Measurements from ENCODE around the gene DDX47.
"Not testable (repeated sequence)": the region's sequence is repeated elsewhere in the genome, so short reads cannot be mapped to it uniquely, and the experiment has no call there.

The DDX47 gene

DNA sequence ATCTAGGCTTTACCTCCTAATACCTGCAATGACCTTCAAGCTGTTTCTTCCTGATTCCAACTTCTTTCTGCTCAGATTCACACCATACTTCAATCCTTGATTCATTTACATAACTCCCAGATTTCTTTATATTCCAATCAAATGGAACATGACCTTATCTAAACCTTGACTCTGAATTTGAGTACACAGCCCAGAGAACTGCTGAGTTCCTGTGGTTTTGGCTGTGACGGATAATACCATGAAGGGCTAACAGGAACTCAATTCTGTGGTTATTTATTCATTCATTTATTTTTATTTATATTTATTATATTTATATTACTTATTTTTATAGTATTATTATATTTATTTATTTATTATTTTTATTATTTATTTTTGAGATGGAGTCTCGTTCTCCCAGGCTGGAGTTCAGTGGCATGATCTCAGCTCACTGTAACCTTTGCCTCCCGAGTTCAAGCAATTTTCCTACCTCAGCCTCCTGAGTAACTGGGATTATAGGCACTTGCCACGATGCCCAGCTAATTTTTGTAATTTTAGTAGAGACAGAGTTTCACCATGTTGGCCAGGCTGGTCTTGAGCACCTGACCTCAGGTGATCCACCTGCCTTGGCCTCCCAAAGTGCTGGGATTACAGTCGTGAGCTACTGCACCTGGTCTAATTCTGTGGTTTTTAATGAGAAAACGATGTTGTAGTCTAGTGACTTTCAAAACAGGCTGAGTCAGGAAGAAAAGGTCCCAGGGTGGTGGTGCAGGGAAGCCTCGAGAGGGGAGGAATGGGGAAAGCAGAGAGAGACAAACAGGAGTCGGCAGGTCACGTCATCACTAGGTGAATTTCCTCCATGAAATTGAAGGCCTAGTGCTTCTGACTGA lies 16.0 kb upstream of the DDX47 start:
- DNase-seq (ENCODE audit: low read depth): no peak

DNA sequence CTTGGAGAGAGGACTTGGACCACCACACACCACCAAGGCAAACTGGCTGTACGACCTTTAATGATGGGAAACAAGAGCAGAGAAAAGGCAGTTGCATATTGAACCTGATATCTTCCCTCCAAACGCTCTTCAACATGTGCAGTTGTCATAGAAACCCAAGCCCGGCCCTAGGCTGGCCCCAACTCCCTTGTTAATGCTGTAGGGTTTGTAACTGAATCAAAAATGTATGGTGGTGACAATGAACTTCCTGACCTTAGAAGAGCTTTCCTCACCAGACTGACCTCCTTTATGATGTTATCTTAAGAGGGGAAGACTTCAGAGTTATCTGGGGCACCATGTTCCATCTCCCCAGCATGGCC lies 15.4 kb upstream of the DDX47 start:
- no peak for DNase-seq (ENCODE audit: low read depth)

DNA sequence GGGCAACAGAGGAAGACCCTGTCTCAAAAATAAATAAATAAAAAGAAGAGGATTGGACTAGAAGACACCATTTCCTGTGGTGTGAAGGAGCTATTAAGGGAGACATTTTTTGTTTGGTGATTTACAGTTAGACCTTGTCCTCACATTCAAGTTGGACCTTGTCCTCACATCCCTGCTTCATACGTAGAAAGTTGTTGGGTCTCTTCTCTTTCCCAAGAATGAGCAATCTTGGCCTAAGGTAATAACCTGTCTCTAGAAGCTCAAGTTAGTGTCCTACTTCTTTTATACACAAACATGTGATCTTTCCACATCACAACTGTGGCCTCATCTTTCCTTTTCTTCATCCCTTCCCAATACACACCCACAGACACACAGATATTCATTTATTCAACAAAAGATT lies 14.7 kb upstream of the DDX47 start:
- no peak for DNase-seq (ENCODE audit: low read depth)

DNA sequence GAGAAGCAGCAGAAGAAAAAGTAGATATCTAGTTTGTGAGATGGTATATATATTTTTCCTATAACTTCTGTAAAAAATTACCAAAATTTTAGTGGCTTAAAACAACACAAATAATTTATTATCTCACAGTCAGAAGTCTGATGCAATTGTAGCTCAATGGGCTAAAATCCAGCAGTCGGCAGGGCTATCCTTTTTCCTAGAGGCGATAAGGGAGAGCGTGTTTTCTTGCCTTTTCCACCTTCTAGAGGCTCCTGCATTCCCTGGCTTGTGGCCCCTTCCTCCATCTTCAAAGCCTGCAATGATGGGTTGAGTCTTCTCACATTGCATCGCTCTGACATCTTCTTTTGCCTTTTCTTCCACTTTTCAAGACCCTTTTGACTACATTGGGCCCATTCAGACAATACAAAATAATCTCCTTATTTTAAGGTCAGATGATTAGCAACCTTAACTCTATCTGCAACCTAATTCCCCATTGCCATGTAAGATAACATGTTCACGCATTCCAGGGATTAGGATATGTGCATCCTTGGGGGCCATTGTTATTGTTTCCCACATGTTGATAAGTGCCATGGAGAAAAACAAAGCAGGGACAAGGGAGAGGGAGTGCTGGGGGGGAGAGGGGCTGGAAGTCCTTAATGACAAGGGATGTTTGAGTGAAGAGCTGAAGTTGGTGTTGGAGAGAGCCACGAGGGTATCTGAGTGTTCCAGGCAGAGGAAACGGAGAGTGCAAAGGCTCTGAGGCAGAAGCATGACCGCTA lies 13.8 kb upstream of the DDX47 start:
- no peak for DNase-seq (ENCODE audit: low read depth)

DNA sequence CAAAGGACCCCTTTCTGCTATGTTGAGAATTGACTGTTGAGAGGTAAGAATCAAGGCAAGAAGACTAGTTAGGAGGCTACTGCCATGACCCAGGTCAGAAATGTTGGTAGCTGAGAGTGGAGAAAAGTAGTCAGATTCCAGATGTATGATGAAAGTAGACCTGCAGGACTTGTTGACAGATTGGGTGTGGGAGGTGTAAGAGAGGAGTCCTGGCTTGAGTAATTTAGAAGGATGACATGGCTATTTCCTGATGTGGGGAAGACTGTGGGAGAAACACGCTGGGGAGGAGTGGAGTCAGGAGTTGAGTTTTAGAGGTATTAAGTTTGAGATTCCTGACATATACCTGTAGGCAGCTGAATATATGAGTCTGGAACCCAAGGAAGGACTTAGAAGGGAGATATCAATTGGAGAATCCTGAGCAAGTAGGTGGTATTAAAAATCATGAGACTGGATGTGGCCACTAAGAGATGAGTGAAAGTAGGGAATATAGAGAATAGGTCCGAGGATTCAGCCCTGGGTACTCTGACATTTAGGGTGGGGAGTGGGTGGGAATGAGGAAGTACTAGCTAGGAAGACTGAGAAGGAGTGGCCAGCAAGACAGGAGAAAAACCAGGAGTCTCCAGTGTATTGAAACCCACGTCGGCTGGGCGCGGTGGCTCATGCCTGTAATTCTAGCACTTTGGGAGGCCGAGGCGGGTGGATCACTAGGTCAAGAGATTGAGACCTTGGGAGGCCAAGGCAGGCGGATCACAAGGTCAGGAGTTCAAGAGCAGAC lies 12.6 kb upstream of the DDX47 start:
- no peak for DNase-seq (ENCODE audit: low read depth)

DNA sequence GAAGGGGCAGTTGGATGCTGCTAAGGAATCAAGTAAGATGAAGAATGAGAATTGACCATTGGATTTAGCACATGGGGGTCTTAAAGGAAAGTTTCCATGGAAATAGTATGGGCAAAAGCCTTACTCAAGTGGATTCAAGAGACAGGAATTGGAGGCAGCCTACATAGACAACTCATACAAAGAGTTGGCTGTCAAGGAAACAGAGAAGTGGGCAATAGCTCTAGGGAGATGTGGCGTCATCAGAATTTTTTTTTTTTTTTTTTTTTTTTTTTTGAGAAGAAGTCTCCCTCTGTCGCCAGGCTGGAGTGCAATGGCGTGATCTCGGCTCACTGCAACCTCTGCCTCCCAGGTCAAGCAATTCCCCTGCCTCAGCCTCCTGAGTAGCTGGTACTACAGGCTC lies 11.5 kb upstream of the DDX47 start:
- DNase-seq (ENCODE audit: low read depth): not testable (repeated sequence)

DNA sequence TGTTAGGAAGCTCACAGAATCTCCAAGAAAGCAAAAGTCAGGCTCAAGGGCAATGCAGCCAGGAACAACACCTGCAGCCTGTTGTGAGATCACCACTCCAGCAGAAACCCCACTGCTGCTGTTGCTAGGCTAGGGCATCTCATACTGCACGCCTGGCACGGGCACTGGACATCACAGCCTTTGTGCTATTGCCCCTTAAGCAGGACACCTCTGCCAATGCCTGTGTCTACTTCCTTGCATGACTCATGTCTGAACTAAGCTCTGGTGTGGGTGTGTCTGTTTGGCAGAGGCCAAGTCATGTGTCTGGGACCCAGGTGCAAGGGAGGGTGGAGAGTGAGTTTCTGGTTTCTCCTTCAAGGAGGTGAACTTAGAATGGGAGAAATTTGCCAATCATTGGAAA lies 10.0 kb upstream of the DDX47 start:
- peak; percentile 68 for DNase-seq (ENCODE audit: low read depth)

DNA sequence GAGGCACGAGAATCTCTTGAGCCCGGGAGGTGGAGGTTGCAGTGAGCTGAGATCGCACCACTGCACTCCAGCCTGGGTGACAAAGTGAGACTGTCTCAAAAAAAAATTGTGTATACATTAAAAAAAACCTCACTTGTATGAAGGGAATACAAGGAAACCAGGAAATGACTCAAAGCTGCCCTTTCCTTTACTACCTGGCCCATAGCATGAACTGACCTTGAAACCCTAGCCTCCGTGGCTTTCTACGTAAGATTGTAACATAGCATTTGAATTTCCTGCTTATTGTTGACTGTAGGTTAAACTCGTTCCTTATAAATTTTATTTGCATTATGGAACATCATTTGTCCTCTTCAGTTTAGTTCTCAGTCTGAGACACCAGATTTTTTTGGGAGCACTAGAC lies 9.1 kb upstream of the DDX47 start:
- DNase-seq (ENCODE audit: low read depth): no peak

DNA sequence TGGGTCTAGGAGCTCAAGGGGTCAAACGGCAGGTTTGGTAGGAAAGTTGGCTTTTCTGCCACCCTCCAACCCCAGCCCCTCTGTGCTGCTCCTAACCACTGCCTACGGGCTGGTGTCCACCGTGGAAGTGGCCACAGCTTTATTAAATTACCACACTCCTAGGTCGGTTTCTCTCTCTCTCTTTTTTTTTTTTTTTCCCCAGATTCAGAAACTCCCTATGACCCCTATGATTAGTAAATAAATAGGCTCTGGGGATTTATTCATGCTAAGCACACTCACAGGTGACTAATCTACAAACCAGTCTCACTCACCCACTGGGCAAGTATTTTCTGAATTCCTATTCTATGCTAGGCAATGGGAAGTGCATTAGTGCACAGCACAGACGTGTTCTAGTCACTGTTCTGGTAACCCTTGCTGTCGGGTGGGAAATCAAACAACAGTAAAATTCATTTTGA lies 8.7 kb upstream of the DDX47 start:
- DNase-seq (ENCODE audit: low read depth): peak; percentile 33

DNA sequence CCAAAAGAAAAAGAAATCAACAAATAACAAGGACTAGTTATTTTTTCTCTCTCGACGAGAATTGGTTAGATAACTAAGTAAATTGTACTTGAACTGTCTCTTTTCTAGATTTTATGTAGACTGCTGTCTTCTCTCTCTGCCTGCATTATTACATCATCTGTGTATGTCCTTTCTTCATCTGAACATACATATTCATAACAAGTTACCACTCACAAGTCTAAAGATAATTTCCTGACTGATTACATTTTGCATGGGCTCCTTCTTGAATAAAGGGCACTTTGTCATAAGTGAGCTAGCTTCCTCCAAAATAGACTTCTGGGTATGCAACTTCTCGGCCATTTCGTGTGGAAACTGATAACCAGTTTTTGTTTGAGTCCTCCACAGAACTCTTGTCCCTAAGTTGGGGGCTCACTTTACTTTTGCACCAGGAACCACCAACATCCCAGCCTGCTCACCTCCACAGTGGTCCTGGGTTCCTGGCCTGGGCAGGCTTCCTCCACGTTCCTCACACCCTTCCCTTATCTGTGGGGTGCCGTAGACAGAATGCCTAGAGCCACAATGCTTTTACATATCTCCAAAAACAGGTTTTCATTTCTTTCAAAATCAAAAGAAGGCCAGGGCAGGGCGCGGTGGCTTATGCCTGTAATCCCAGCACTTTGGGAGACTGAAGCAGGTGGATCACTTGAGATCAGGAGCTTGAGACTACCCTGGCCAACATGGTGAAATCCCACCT lies 6.2 kb upstream of the DDX47 start:
- DNase-seq (ENCODE audit: low read depth): no peak

DNA sequence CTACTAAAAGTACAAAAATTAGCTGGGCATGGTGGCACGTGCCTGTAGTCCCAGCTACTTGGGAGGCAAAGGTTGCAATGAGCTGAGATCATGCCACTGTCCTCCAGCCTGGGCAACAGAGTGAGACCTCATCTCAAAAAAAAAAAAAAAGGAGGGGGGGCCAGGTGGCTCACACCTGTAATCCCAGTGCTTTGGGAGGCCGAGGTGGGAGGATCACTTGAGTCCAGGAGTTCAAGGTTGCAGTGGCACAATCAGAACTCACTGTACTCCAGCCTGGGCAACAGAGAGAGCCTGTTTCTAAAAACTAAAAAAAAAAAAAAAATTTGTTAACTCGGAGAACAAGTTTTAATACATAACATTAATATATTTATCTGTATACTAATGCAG lies 5.6 kb upstream of the DDX47 start:
- not testable (repeated sequence) for DNase-seq (ENCODE audit: low read depth)

DNA sequence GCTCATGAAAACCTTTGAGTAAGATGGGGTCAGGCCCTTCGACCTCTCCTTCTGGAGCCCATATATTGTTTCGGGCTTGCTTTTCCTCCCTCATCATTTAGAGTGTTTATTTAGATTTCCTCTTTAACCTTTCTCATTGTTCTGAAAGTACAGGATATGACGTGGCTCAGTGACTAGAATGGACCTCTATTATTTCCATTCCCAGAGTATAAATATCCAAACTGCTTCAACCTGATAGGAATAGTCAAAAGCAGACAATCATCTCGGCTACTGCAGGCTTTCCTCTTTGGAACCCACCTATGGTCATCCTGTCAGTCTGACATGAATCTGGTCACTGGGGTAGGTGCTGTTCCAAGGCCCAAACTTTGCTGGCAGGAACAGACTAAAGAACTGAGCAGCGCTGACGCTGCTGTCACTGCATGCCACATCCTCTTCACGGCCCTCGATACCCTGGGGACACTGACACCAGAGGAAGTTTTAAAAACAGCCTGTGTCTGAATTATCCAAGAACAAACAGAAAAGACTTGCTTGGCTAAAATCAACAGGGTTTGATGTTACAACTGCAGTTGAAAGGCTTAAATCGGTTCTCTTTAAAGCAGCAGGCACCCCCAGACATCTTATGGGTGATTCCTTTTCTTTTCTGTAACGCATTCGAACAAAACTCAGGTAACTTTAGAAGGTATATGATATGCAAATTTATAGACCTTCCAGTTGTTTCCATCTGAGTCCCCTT lies 5.0 kb upstream of the DDX47 start:
- DNase-seq (ENCODE audit: low read depth): no peak

DNA sequence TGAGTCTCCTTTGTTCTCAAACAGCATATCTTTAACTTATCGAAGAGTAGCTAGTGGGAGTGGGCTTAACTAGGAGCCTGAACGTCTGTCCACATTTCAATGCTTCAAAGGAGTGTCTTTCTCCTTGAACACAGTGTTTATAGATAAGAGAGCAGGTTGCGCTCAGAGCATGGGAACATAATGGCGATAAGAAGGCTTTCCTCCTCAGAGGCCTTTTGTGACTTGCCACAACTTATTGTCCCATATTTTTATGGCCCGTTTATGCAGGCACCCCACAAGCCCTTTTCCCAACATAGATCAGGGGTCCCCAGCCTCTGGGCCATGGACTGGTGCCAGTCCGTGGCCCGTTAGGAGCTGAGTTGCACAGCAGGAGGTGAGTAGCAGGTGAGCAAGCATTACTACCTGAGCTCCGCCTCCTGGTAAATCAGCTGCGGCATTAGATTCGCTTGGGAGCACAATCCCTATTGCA lies 2.6 kb upstream of the DDX47 start:
- DNase-seq (ENCODE audit: low read depth): no peak

DNA sequence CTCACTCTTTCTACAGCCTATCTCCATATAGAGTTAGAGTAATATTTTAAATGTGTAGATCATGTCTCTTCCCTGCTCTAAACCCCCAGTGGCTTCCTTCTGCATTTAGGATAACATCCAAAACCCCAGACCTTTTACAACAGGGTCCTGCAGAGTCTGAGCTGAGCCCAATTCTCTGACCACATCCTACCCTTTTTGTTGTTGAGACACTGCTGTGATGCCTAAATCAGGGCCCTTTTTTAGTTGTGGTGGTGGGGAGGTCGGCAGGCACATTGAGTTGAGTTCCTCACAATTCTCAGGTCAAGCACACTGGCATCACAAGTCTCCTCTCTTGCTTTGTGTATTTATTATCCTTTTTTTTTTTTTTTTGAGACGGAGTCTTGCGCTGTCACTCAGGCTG lies 1.8 kb upstream of the DDX47 start:
- no peak for DNase-seq (ENCODE audit: low read depth)

DNA sequence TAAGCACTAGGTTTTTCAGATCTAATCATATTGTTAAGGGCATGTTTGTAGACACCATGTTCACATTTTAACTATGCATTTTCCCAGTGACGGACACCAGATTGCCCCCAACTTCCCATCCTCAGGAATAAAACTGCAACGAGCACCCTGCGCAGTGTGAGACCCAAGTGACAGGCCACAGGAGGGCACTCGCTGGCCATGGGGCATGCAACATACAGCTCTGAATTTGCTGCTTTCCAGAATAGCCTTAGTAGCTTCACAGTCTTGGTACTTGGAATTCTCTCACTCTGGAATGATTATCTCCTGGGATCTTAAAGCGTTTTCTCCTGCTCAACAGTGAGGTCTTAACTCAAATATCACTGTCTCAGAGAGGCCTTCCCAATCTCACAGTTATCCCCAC lies 972 bp upstream of the DDX47 start:
- no peak for DNase-seq (ENCODE audit: low read depth)

DNA sequence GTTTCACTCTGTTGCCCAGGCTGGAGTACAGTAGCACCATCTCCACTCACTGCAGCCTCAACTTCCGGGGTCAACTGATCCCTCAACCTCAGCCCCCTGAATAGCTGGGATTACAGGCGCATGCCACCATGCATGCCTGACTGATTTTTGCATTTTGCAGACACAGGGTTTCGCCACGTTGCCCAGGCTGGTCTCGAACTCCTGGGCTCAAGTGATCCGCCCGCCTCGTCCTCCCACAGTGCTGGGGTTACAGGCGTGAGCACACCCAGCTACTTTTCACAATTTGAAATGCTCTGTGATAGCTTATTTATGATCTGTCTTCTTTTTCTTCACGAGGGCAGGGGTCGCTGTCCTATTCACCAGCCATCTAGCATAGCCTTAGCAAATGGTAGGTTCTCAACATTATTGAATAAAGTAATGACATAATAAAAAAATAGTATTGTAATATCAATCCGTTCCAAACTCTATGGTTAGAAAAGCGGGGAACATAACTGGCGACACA lies 477 bp upstream of the DDX47 start:
- DNase-seq (ENCODE audit: low read depth): no peak

DNA sequence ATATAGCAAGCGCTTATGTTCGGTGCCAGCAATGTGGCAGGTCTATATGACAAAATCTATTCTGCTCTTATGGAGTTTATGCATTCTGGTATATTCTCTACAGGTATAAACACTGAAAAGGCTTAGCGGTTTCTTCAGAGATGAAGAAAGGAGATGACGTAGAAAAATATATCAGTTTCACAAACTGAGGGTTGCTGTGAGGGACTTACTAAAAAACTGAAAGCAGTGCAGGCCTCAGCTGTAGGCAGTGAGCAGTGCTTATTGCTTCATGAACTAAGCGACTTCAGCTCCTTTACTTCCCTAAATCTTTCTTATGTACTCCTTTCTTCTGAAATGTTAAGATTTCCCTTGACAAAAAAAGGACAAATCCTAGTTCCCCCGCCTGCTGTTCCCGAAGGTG lies 4.5 kb downstream of the DDX47 start:
- no peak for DNase-seq (ENCODE audit: low read depth)

DNA sequence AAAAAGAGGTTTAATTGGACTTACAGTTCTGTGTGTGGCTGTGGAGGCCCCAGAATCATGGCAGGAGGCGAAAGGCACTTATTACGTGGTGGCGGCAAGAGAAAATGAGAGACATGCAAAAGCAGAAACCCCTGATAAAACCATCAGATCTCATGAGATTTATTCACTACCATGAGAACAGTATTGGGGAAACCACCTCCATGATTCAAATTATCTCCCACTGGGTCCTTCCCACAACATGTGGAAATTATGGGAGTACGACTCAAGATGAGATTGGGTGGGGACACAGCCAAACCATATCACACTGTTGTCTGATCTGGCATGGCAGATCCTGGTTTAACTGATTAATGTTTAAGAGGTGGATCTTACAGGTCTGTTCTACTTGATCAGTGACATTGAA lies 5.6 kb downstream of the DDX47 start:
- DNase-seq (ENCODE audit: low read depth): no peak

DNA sequence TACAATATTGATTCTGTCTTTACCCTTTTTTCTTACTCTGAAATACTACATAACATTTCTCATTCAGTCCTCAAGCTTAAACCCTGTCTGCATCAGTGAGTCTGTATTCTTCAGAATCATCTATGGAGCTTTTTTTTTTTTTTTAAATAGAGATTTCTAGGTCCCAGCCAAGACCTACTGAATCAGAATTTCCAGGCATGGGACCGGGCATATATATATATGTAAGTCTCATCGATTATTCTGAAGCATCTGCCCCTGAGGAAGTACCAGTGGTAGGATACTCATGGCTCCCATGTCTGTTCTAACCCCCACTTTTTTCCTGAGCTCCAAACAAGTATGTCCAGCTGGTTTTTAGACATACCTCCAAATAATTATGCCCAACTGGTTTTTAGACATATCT lies 6.1 kb downstream of the DDX47 start:
- no peak for DNase-seq (ENCODE audit: low read depth)

DNA sequence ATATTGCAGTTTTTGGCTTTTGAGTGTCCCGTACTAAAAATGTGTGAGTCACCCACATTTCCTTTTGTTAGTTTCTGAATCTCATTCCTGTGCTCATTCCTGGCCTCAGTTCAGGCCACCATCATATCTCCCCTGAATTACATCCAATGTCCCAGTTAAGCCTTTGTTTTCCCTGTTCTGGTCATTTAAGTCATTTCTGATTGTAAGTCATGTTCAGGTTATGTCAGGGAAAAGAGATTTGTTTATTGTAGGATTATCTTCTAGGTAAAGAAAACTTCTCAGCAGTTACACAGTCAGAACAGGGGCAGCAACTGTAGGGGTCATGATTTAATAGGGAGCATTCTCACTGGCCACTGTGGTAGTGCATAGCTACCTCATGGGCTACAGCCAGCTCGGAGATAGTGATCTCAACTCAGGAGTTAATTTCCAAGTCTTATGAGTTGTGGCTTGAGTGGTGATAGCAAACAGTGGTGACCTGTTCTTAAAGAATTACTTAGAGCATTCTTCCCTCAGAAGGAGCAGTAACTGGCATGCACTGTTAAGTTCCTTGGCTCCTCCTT lies 6.7 kb downstream of the DDX47 start:
- DNase-seq (ENCODE audit: low read depth): peak; percentile 61

DNA sequence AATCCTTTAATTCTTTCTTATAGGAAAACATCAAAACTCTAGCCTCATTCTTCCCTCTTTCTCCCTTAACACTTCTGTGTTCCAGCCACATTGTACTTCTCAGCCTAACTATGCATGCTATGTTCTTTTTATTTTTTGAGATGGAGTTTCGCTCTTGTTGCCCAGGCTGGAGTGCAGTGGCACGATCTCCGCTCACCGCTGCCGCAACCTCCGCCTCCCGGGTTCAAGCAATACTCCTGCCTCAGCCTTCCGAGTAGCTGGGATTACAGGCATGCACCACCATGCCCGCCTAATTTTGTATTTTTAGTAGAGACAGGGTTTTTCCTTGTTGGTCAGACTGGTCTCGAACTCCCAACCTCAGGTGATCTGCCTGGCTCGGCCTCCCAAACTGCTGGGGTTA lies 7.2 kb downstream of the DDX47 start:
- DNase-seq (ENCODE audit: low read depth): not testable (repeated sequence)

Data from fibroblast of the conjunctiva (primary cell).